Measurements from ENCODE around the gene KCNMB2.

Gene KCNMB2

GRCh38 chr3:178686826-178687225 lies 150.6 kb downstream of the KCNMB2 start:
- H3K36me3 ChIP-seq = no peaks in the 10 kb centered on the region
- no peaks in the 10 kb centered on the region for H3K4me1 ChIP-seq
- TF ChIP-seq, protein P1, sequence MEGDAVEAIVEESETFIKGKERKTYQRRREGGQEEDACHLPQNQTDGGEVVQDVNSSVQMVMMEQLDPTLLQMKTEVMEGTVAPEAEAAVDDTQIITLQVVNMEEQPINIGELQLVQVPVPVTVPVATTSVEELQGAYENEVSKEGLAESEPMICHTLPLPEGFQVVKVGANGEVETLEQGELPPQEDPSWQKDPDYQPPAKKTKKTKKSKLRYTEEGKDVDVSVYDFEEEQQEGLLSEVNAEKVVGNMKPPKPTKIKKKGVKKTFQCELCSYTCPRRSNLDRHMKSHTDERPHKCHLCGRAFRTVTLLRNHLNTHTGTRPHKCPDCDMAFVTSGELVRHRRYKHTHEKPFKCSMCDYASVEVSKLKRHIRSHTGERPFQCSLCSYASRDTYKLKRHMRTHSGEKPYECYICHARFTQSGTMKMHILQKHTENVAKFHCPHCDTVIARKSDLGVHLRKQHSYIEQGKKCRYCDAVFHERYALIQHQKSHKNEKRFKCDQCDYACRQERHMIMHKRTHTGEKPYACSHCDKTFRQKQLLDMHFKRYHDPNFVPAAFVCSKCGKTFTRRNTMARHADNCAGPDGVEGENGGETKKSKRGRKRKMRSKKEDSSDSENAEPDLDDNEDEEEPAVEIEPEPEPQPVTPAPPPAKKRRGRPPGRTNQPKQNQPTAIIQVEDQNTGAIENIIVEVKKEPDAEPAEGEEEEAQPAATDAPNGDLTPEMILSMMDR (IDR thresholded peaks at IDR 0.05) = no peak
- H3K4me3 ChIP-seq = no peak overlapping the region
- H3K27ac ChIP-seq = no peak overlapping the region
- DNase-seq = no peak
- H3K27me3 ChIP-seq = no peaks in the 10 kb centered on the region
- H3K9me3 ChIP-seq = peaks cover 0 to 4% (median 0%) of the 10 kb centered on the region in 3 donors
- intact Hi-C loops (cut with DNase I; ENCODE audit: low total_unique reads) = no loop called here

- TF ChIP-seq, protein P1 (IDR thresholded peaks at IDR 0.05) = no peak
- DNase-seq = no peak
- H3K27ac ChIP-seq = no peak overlapping the region
- no peak overlapping the region for H3K4me3 ChIP-seq
- H3K27me3 ChIP-seq = no peaks in the 10 kb centered on the region
- no peaks in the 10 kb centered on the region for H3K4me1 ChIP-seq
- intact Hi-C loops (cut with DNase I; ENCODE audit: low total_unique reads) = no loop called here
- H3K9me3 ChIP-seq = peaks cover 0 to 11% (median 0%) of the 10 kb centered on the region in 3 donors
- no peaks in the 10 kb centered on the region for H3K36me3 ChIP-seq
Observed at GRCh38 chr3:178690571-178690970, 154.3 kb downstream of the KCNMB2 start.

DNA sequence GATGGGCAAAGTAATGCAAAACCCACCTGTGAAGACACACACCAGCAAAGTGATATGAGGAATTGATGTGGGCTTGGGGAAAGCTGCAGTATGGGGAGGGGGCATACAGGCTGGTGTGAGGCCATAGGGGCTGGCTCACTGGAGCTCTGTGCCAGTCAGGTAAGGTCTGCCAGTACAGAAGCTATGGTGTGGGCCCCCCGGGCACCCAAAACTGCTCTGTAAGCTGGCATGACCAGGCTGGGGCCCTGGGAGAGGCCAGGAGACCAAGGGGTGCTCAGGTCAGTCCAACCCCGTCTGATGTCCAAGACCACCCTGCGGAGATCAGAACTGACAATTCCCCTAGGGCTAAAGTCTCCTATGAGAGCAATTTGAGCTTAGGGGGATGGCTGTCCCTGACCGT lies 163.1 kb downstream of the KCNMB2 start:
- no peak for DNase-seq
- no peak overlapping the region for H3K4me3 ChIP-seq

DNA sequence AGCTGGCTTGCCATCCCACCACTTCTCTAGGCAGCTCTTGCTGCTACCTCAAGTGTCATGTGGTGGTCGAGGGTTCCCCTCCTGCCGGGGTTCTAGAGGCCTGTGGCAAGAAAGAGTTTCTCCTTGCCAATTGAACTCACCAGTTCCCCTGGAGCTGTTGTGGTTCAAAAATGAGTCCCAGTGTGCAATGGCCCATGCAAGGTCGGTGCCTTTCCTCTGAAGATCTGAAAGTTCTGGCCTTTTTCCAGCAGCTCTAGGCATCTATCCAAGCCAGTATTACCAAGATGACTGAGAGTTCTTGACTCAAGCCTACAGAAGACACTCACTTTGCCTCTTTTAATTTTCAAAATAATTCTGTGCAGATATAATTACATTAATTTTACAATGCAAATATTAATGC lies 163.6 kb downstream of the KCNMB2 start:
- Histone ChIP-seq H3K4me3 (no peak overlapping the region), H3K36me3 (no peaks in the 10 kb centered on the region), H3K9me3 (peaks cover 0 to 13% (median 3%) of the 10 kb centered on the region in 3 donors), H3K27me3 (no peaks in the 10 kb centered on the region), H3K4me1 (peaks cover 0 to 8% (median 0%) of the 10 kb centered on the region in 4 donors), H3K27ac (no peak overlapping the region)
- intact Hi-C loops (cut with DNase I; ENCODE audit: low total_unique reads) = no loop called here
- no peak for DNase-seq
- TF ChIP-seq, protein P1 (IDR thresholded peaks at IDR 0.05) = no peak

More for the DNA sequence above, 163.1 kb downstream of the KCNMB2 start:
- Histone ChIP-seq H3K36me3 (no peaks in the 10 kb centered on the region), H3K27ac (no peak overlapping the region), H3K9me3 (peaks cover 0 to 18% (median 3%) of the 10 kb centered on the region in 3 donors), H3K27me3 (no peaks in the 10 kb centered on the region), H3K4me1 (peaks cover 0 to 8% (median 0%) of the 10 kb centered on the region in 4 donors)
- TF ChIP-seq, protein P1 (IDR thresholded peaks at IDR 0.05) = no peak
- intact Hi-C loops (cut with DNase I; ENCODE audit: low total_unique reads) = no loop called here

- Histone ChIP-seq H3K4me1 (peaks cover 0 to 8% (median 0%) of the 10 kb centered on the region in 4 donors), H3K9me3 (peaks cover 0 to 9% (median 0%) of the 10 kb centered on the region in 3 donors), H3K4me3 (no peak overlapping the region), H3K36me3 (no peaks in the 10 kb centered on the region), H3K27ac (no peak overlapping the region), H3K27me3 (no peaks in the 10 kb centered on the region)
- intact Hi-C loops (cut with DNase I; ENCODE audit: low total_unique reads) = no loop called here
- no peak for DNase-seq
- TF ChIP-seq, protein P1 (IDR thresholded peaks at IDR 0.05) = no peak
Observed at GRCh38 chr3:178703268-178703975, 167.2 kb downstream of the KCNMB2 start.

All from tibial artery (tissue), 4 donors.